Activated T-helper 2 cell treated with anti-CD3 and anti-CD28 coated beads, Interferon-gamma antibody, Interleukin-2, Interleukin-4, amounts not matched to agents 10 μg/mL and 5 μg/mL and 100 μg/mL, durations not matched to agents 14 hours and 24 hours and 36 hours (primary cell): ENCODE results near the gene SMARCC1. TPM values are rescaled to one million over a fixed set of nuclear protein-coding genes. Genes with fewer than 3 reads are reported as not detected.

ENCODE experiments used
- total RNA-seq: library from RNA; stranded (reverse); gene quantifications from 2 replicates; pipeline ENCODE4 v1.2.3, GENCODE V29; 2022

SMARCC1 gene
- total RNA-seq, 1 donor from 2014 or later = 150 TPM

Other genes starting within 250 kb of the SMARCC1 start
- 1.1 and 1.7 TPM in 2 replicates for gene CSPG5, start 203.0 kb downstream of the SMARCC1 start, total RNA-seq
- 123 and 126 TPM in 2 replicates for gene DHX30, start 21.2 kb upstream of the SMARCC1 start, total RNA-seq
- 144 and 155 TPM in 2 replicates for gene MAP4, start 234.5 kb upstream of the SMARCC1 start, total RNA-seq